Activated CD4-positive, CD25-positive, alpha-beta regulatory T cell (primary cell): ENCODE data around the gene CAPSL.
"Not testable (repeated sequence)": the region's sequence is repeated elsewhere in the genome, so short reads cannot be mapped to it uniquely, and the experiment has no call there.

ENCODE experiments used
- DNase-seq, 4 experiments: peaks; one replicate each; lab custom pipeline; 2025; lab: John Stamatoyannopoulos, UW

CAPSL gene

GRCh38 chr5:35876454-35876853 is 62.0 kb downstream of the CAPSL start:
- DNase-seq = no peak

GRCh38 chr5:35870605-35871004 is 67.8 kb downstream of the CAPSL start:
- no peak for DNase-seq

- DNase-seq = no peak
Measured at GRCh38 chr5:35869685-35870277, 68.6 kb downstream of the CAPSL start.

GRCh38 chr5:35867998-35868397 is 70.4 kb downstream of the CAPSL start:
- DNase-seq = no peak

- no peak for DNase-seq
Measured at GRCh38 chr5:35863159-35863558, 75.3 kb downstream of the CAPSL start.

- DNase-seq = no peak
Measured at GRCh38 chr5:35862126-35862525, 76.3 kb downstream of the CAPSL start.

- DNase-seq = no peak
Measured at GRCh38 chr5:35861718-35862117, 76.7 kb downstream of the CAPSL start.

- no peak for DNase-seq
Measured at GRCh38 chr5:35860686-35861085, 77.7 kb downstream of the CAPSL start.

GRCh38 chr5:35859101-35859661 is 79.2 kb downstream of the CAPSL start:
- DNase-seq = no peak

- no peak for DNase-seq
Measured at GRCh38 chr5:35857606-35858205, 80.7 kb downstream of the CAPSL start.

- no peak for DNase-seq
Measured at GRCh38 chr5:35856765-35857351, 81.6 kb downstream of the CAPSL start, which contains the start of gene IL7R. Gene IL7R, plus strand, starts transcription at chr5:35856891. Its CDS starts 87 bp downstream, at chr5:35856978.

GRCh38 chr5:35856186-35856764 is 82.1 kb downstream of the CAPSL start:
- not testable (repeated sequence) for DNase-seq

- no peak for DNase-seq
Measured at GRCh38 chr5:35855187-35855586, 83.2 kb downstream of the CAPSL start.
